ENCODE data around the gene NFKBIZ. TPM values are rescaled to one million over a fixed set of nuclear protein-coding genes. Genes with fewer than 3 reads are reported as not detected.

Gene NFKBIZ
- total and polyA plus RNA-seq, 2 experiments from 2014 or later: 15.7 to 19.1 TPM

- Histone ChIP-seq H3K27ac (no peak overlapping the region), H3K4me2 (ENCODE audit: unreplicated experiment) (no peak overlapping the region), H3K79me2 (ENCODE audit: insufficient read depth) (no peaks in the 10 kb centered on the region), H3K36me3 (ENCODE audit: low read depth) (no peaks in the 10 kb centered on the region), H3K9me2 (ENCODE audit: insufficient read depth) (no peaks in the 10 kb centered on the region), H3K4me1 (ENCODE audit: insufficient read depth) (peaks cover 7% of the 10 kb centered on the region), H4K20me1 (ENCODE audit: insufficient read depth) (no peaks in the 10 kb centered on the region), H3K9ac (no peak overlapping the region), H3K4me3 (no peak overlapping the region), H2AFZ (no peak overlapping the region), H3K27me3 (replicated peaks; ENCODE audit: insufficient read depth) (no peaks in the 10 kb centered on the region), H3F3A (ENCODE audit: insufficient read depth) (no peaks in the 10 kb centered on the region), H3K9me3 (ENCODE audit: low read depth) (no peaks in the 10 kb centered on the region)
- no peak for DNase-seq
- in situ Hi-C loops (cut with MboI): no loop called here
- no peak for TF ChIP-seq EZH2 (IDR thresholded peaks at IDR 0.05; ENCODE audit: insufficient read depth, poor library complexity, severe bottlenecking)
- TF ChIP-seq EZH2phosphoT487 (IDR thresholded peaks at IDR 0.05; ENCODE audit: insufficient read depth, low read depth): no peak
- WGBS, 2 experiments (ENCODE audit: low coverage in 1 of 2, low lambda C conversion rate in 2 of 2, missing lambda C conversion rate in 2 of 2): 43 to 49% methylated on average over 2 of the region's 2 CpGs
These were observed 6.9 kb upstream of the NFKBIZ start for GRCh38 chr3:101842245-101842934.

- H3F3A ChIP-seq (ENCODE audit: insufficient read depth): no peaks in the 10 kb centered on the region
- H3K4me1 ChIP-seq (ENCODE audit: insufficient read depth): peaks cover 7% of the 10 kb centered on the region
- no peak overlapping the region for H3K4me3 ChIP-seq
- H3K9me3 ChIP-seq (ENCODE audit: low read depth): no peaks in the 10 kb centered on the region
- H3K27me3 ChIP-seq (replicated peaks; ENCODE audit: insufficient read depth): no peaks in the 10 kb centered on the region
- no peaks in the 10 kb centered on the region for H3K79me2 ChIP-seq (ENCODE audit: insufficient read depth)
- no peaks in the 10 kb centered on the region for H4K20me1 ChIP-seq (ENCODE audit: insufficient read depth)
- H3K27ac ChIP-seq: no peak overlapping the region
- H3K9ac ChIP-seq: no peak overlapping the region
- no peaks in the 10 kb centered on the region for H3K9me2 ChIP-seq (ENCODE audit: insufficient read depth)
- in situ Hi-C loops (cut with MboI): no loop called here
- H3K4me2 ChIP-seq (ENCODE audit: unreplicated experiment): no peak overlapping the region
- no peak for TF ChIP-seq EZH2phosphoT487 (IDR thresholded peaks at IDR 0.05; ENCODE audit: insufficient read depth, low read depth)
- no peak for TF ChIP-seq EZH2 (IDR thresholded peaks at IDR 0.05; ENCODE audit: insufficient read depth, poor library complexity, severe bottlenecking)
- H2AFZ ChIP-seq: no peak overlapping the region
- H3K36me3 ChIP-seq (ENCODE audit: low read depth): no peaks in the 10 kb centered on the region
- DNase-seq: no peak
- 95 to 96% methylated on average over 3 of the region's 3 CpGs for WGBS, 2 experiments (ENCODE audit: low coverage in 1 of 2, low lambda C conversion rate in 2 of 2, missing lambda C conversion rate in 2 of 2)
These were observed 6.4 kb upstream of the NFKBIZ start for GRCh38 chr3:101842935-101843330.

GRCh38 chr3:101845425-101845824, 3.9 kb upstream of the NFKBIZ start:
- Histone ChIP-seq H3K36me3 (ENCODE audit: low read depth) (no peaks in the 10 kb centered on the region), H2AFZ (no peak overlapping the region), H4K20me1 (ENCODE audit: insufficient read depth) (no peaks in the 10 kb centered on the region), H3K27me3 (replicated peaks; ENCODE audit: insufficient read depth) (no peaks in the 10 kb centered on the region), H3K4me3 (no peak overlapping the region), H3K4me2 (ENCODE audit: unreplicated experiment) (no peak overlapping the region), H3F3A (ENCODE audit: insufficient read depth) (peaks cover 7% of the 10 kb centered on the region), H3K27ac (no peak overlapping the region), H3K9me3 (ENCODE audit: low read depth) (no peaks in the 10 kb centered on the region), H3K9ac (no peak overlapping the region), H3K9me2 (ENCODE audit: insufficient read depth) (no peaks in the 10 kb centered on the region), H3K79me2 (ENCODE audit: insufficient read depth) (peaks cover 10% of the 10 kb centered on the region), H3K4me1 (ENCODE audit: insufficient read depth) (peaks cover 15% of the 10 kb centered on the region)
- in situ Hi-C loops (cut with MboI): no loop called here
- no peak for TF ChIP-seq EZH2phosphoT487 (IDR thresholded peaks at IDR 0.05; ENCODE audit: insufficient read depth, low read depth)
- TF ChIP-seq EZH2 (IDR thresholded peaks at IDR 0.05; ENCODE audit: insufficient read depth, poor library complexity, severe bottlenecking): no peak
- WGBS, 2 experiments (ENCODE audit: low coverage in 1 of 2, low lambda C conversion rate in 2 of 2, missing lambda C conversion rate in 2 of 2): 99 to 100% methylated on average over 2 of the region's 2 CpGs
- no peak for DNase-seq

GRCh38 chr3:101846709-101847108, 2.6 kb upstream of the NFKBIZ start:
- peaks cover 8% of the 10 kb centered on the region; the same call in 1 of the 2 replicates for H4K20me1 ChIP-seq (ENCODE audit: insufficient read depth)
- H3K4me3 ChIP-seq: no peak overlapping the region
- in situ Hi-C loops (cut with MboI): no loop called here
- H3F3A ChIP-seq (ENCODE audit: insufficient read depth): peaks cover 10% of the 10 kb centered on the region
- H2AFZ ChIP-seq: no peak overlapping the region
- H3K27me3 ChIP-seq (replicated peaks; ENCODE audit: insufficient read depth): no peaks in the 10 kb centered on the region
- H3K79me2 ChIP-seq (ENCODE audit: insufficient read depth): peaks cover 23% of the 10 kb centered on the region
- DNase-seq: no peak
- no peak overlapping the region for H3K27ac ChIP-seq
- TF ChIP-seq EZH2 (IDR thresholded peaks at IDR 0.05; ENCODE audit: insufficient read depth, poor library complexity, severe bottlenecking) (no peak), EZH2phosphoT487 (IDR thresholded peaks at IDR 0.05; ENCODE audit: insufficient read depth, low read depth) (no peak)
- no peaks in the 10 kb centered on the region for H3K9me3 ChIP-seq (ENCODE audit: low read depth)
- no peaks in the 10 kb centered on the region for H3K9me2 ChIP-seq (ENCODE audit: insufficient read depth)
- 100% methylated on average over 2 of the region's 2 CpGs for WGBS, 2 experiments (ENCODE audit: low coverage in 1 of 2, low lambda C conversion rate in 2 of 2, missing lambda C conversion rate in 2 of 2)
- peaks cover 15% of the 10 kb centered on the region for H3K4me1 ChIP-seq (ENCODE audit: insufficient read depth)
- no peak overlapping the region for H3K4me2 ChIP-seq (ENCODE audit: unreplicated experiment)
- 0 out of 2 replicates have a peak, but pooled peaks cover under 1% of the 10 kb centered on the region for H3K36me3 ChIP-seq (ENCODE audit: low read depth)
- no peak overlapping the region for H3K9ac ChIP-seq

Measured in GM23248 (cell line).